Central memory CD4-positive, alpha-beta T cell (primary cell): Measurements from ENCODE around the gene HIBADH.

Experiments
- DNase-seq: peaks from one replicate; pipeline ENCODE4 v3.0.0; 2022
- total RNA-seq, 3 experiments: gene quantifications; one replicate each; lab custom pipeline; 2026; lab: John Stamatoyannopoulos, UW

HIBADH gene
- total RNA-seq, result 11.0 to 18.3 (median 15.9) reads per million in 3 experiments

GRCh38 chr7:27662490-27663205, at the start of gene HIBADH:
Gene HIBADH, minus strand, starts transcription at chr7:27662883. Its CDS starts 95 bp downstream, at chr7:27662788.
- DNase-seq, result peak; percentile 98

- DNase-seq, result no peak
These were observed 49.5 kb upstream of the HIBADH start for GRCh38 chr7:27712217-27712616.

- no peak for DNase-seq
These were observed 46.7 kb upstream of the HIBADH start for GRCh38 chr7:27709137-27710075.

- DNase-seq, result no peak
These were observed 45.8 kb upstream of the HIBADH start for GRCh38 chr7:27708485-27708884.

GRCh38 chr7:27705200-27705594, 42.5 kb upstream of the HIBADH start:
- no peak for DNase-seq

- no peak for DNase-seq
These were observed 41.9 kb upstream of the HIBADH start for GRCh38 chr7:27704422-27705199.

- DNase-seq, result no peak
These were observed 40.5 kb upstream of the HIBADH start for GRCh38 chr7:27703181-27703580.

GRCh38 chr7:27700501-27700900, 37.8 kb upstream of the HIBADH start:
- no peak for DNase-seq

GRCh38 chr7:27699751-27700150, 37.1 kb upstream of the HIBADH start:
- DNase-seq, result no peak

GRCh38 chr7:27697861-27698430, 35.3 kb upstream of the HIBADH start:
- no peak for DNase-seq

- no peak for DNase-seq
These were observed 32.4 kb upstream of the HIBADH start for GRCh38 chr7:27695096-27695495.

GRCh38 chr7:27693794-27694193, 31.1 kb upstream of the HIBADH start:
- no peak for DNase-seq

GRCh38 chr7:27690649-27691048, 28.0 kb upstream of the HIBADH start:
- no peak for DNase-seq

- DNase-seq, result peak; percentile 2
These were observed 27.0 kb upstream of the HIBADH start for GRCh38 chr7:27689591-27690164.

- no peak for DNase-seq
These were observed 26.5 kb upstream of the HIBADH start for GRCh38 chr7:27689150-27689549.

GRCh38 chr7:27688646-27689045, 26.0 kb upstream of the HIBADH start:
- no peak for DNase-seq

- DNase-seq, result no peak
These were observed 25.4 kb upstream of the HIBADH start for GRCh38 chr7:27688056-27688455.

GRCh38 chr7:27686315-27686714, 23.6 kb upstream of the HIBADH start:
- DNase-seq, result no peak

GRCh38 chr7:27685893-27686292, 23.2 kb upstream of the HIBADH start:
- DNase-seq, result no peak

GRCh38 chr7:27685209-27685608, 22.5 kb upstream of the HIBADH start:
- DNase-seq, result no peak

GRCh38 chr7:27684491-27684890, 21.8 kb upstream of the HIBADH start:
- DNase-seq, result no peak

- no peak for DNase-seq
These were observed 17.9 kb upstream of the HIBADH start for GRCh38 chr7:27680610-27681009.
